ENCODE measurements around the gene PRXL2A.

- TF ChIP-seq SPI1 (IDR thresholded peaks at IDR 0.05; ENCODE audit: borderline replicate concordance, insufficient read depth, low read depth, low read length) (no peak), ATF7 (IDR thresholded peaks at IDR 0.05; ENCODE audit: low read depth) (no peak), MYC (IDR thresholded peaks at IDR 0.05; ENCODE audit: insufficient read depth, insufficient read length, insufficient replicate concordance, low read length, severe bottlenecking) (no peak), CHD4 (IDR thresholded peaks at IDR 0.05) (no peak), MTA3 (IDR thresholded peaks at IDR 0.05; ENCODE audit: borderline replicate concordance, low read length) (no peak)
These were observed 16.1 kb upstream of the PRXL2A start for GRCh38 chr10:80392250-80392649.

Data from GM12878 (cell line).